GM18517 (cell line): Measurements from ENCODE around the gene DNAJC5G.
"Not testable (repeated sequence)": the region's sequence is repeated elsewhere in the genome, so short reads cannot be mapped to it uniquely, and the experiment has no call there.

Experiments used
- ATAC-seq: cut with Tn5 transposase; IDR thresholded peaks from one replicate; pipeline ENCODE4 v1.9.1; 2021; ENCODE audit warnings: mild to moderate bottlenecking, moderate library complexity; ENCODE audit not compliant: unreplicated experiment

Gene DNAJC5G

GRCh38 chr2:27306573-27307286 lies 31.5 kb downstream of the DNAJC5G start:
- ATAC-seq = no peak

GRCh38 chr2:27307287-27307544 lies 32.0 kb downstream of the DNAJC5G start:
- no peak for ATAC-seq

GRCh38 chr2:27307545-27308358 lies 32.5 kb downstream of the DNAJC5G start:
- no peak for ATAC-seq

GRCh38 chr2:27308359-27308881 lies 33.2 kb downstream of the DNAJC5G start, which contains the start of gene UCN:
UCN (minus strand) TSS chr2:27308445; CDS start chr2:27307895, 550 bp downstream.
- ATAC-seq = no peak

- ATAC-seq = no peak
Observed at GRCh38 chr2:27309651-27310050, 34.4 kb downstream of the DNAJC5G start.

DNA sequence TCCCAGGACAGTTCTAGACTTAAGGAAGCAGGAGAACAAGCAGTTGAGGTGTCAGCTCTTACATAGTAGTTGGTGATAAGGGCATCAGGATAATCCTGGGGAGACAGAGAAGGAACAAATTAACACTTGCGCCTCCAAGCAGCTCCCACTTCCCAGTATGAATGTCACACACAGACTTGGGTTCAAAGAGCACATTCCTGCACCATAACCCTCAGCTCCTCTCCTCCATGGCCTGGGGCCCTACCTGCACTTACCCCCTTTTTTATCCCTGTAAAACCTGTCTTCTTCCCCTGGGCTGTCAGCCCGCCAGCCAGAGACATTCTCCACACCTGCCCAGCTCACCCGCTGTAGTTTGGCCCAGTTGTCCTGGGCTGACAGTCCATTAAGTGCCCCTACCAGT lies 36.9 kb downstream of the DNAJC5G start:
- no peak for ATAC-seq

GRCh38 chr2:27313882-27314645 lies 38.8 kb downstream of the DNAJC5G start:
- no peak for ATAC-seq

- ATAC-seq = no peak
Observed at GRCh38 chr2:27314709-27315108, 39.5 kb downstream of the DNAJC5G start.

- no peak for ATAC-seq
Observed at GRCh38 chr2:27315122-27315521, 39.9 kb downstream of the DNAJC5G start.

- ATAC-seq = no peak
Observed at GRCh38 chr2:27316655-27317412, 41.6 kb downstream of the DNAJC5G start.

- ATAC-seq = not testable (repeated sequence)
Observed at GRCh38 chr2:27319839-27320238, 44.6 kb downstream of the DNAJC5G start.

DNA sequence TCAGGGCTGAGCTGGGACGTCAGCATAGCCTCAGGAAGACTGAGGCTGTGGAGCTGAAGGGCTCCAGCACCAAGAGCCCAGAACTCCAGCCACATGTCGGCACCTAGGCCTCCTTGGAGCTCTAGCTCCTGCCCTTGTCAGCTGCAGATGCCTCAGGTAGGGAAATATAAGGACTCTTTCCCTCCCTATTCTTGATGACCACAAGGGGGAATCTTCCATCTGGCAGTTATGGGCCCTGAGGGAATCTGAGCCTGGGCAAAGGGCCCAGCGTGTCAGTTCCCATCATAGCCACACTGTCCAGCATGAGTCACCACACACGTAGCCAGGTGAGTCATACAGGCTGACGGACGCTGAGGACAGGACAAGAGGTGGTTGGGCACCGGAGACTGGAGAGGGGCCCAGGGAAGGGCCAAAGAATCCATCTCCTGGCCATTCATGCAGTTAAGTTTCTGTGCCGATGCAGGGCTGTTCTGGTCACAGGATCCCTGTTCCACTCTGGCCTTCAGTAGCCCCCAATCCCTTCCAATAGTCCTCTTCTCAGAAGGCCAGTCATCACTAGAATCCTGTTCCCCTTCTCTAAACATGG lies 45.8 kb downstream of the DNAJC5G start:
- no peak for ATAC-seq

- ATAC-seq = no peak
Observed at GRCh38 chr2:27322301-27322765, 47.1 kb downstream of the DNAJC5G start.

GRCh38 chr2:27322766-27323595 lies 47.7 kb downstream of the DNAJC5G start, which contains the start of gene MPV17:
MPV17 (minus strand) TSS chr2:27323097; CDS start chr2:27322517, 580 bp downstream.
- ATAC-seq = peak; percentile 80

- no peak for ATAC-seq
Observed at GRCh38 chr2:27323596-27324285, 48.5 kb downstream of the DNAJC5G start.

DNA sequence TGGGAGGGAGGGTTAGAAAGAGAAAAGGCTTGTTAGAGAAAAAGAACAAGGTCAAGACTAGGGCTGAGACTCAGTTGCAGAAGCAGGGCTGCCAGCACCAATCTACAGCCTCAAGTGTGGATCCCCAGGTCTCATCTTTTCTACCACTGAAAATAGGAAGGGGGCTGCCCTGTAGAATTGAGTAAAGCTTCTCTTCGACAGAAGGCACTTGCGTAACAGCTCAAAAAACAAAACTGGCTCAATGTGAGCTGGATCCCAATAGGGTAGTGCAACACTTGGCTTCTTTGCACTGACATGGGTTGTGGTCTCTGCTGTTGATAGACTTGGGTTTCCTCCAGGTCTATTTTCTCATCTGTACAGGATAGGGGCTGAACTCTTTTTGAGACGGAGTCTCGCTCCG lies 49.5 kb downstream of the DNAJC5G start:
- ATAC-seq = no peak
